Natural killer cell treated with Interleukin-12 subunit alpha and Interleukin-12 subunit beta and Interleukin-15 and Interleukin-18, amount 100 ng/mL, for 72 hours (primary cell): Measurements from ENCODE around the gene RNASE3. TPM values are rescaled to one million over a fixed set of nuclear protein-coding genes. Genes with fewer than 3 reads are reported as not detected.

Experiments
- total RNA-seq, 2 donors: library from RNA; stranded (reverse); gene quantifications; one replicate each; pipeline ENCODE4 v1.2.3, GENCODE V29; 2022

Gene RNASE3
- total RNA-seq, 2 donors from 2014 or later, result not detected

Other genes starting within 250 kb of the RNASE3 start
- not detected for gene OR6S1, start 249.7 kb upstream of the RNASE3 start, total RNA-seq
- 1 to 10 TPM in 1 of 2 donors, under 1 TPM in 1; 0.50 to 1.2 TPM for gene RNASE4, start 206.8 kb upstream of the RNASE3 start, total RNA-seq
- 1 to 10 TPM in 1 of 2 donors, under 1 TPM in 1; 0.78 to 1.6 TPM for gene ANG, start 202.6 kb upstream of the RNASE3 start, total RNA-seq
- gene EDDM3A, start 145.5 kb upstream of the RNASE3 start, total RNA-seq, result not detected
- not detected for gene EDDM3B, start 123.0 kb upstream of the RNASE3 start, total RNA-seq
- gene RNASE6, start 110.1 kb upstream of the RNASE3 start, total RNA-seq, result 1 to 10 TPM in 1 of 2 donors, under 1 TPM in 1; 0.56 to 1.3 TPM
- not detected for gene RNASE1, start 88.5 kb upstream of the RNASE3 start, total RNA-seq
- not detected for gene RNASE2, start 64.1 kb downstream of the RNASE3 start, total RNA-seq
- 100 to 1,000 TPM in 1 of 2 donors, 10 to 100 TPM in 1; 70.5 to 101 TPM for gene METTL17, start 98.6 kb downstream of the RNASE3 start, total RNA-seq
- under 1 TPM in 1 of 2 donors, not detected in 1; 0.53 TPM for gene SLC39A2, start 107.9 kb downstream of the RNASE3 start, total RNA-seq
- gene NDRG2, start 133.7 kb downstream of the RNASE3 start, total RNA-seq, result 1 to 10 TPM; 1.9 to 3.1 TPM
- gene TPPP2, start 138.8 kb downstream of the RNASE3 start, total RNA-seq, result not detected
- gene RNASE13, start 143.4 kb downstream of the RNASE3 start, total RNA-seq, result not detected
- not detected for gene RNASE7, start 151.0 kb downstream of the RNASE3 start, total RNA-seq
- not detected for gene RNASE8, start 166.4 kb downstream of the RNASE3 start, total RNA-seq
- under 1 TPM; 0.36 to 0.75 TPM for gene ARHGEF40, start 178.9 kb downstream of the RNASE3 start, total RNA-seq
- gene ZNF219, start 207.3 kb downstream of the RNASE3 start, total RNA-seq, result 1 to 10 TPM; 4.5 to 9.5 TPM
- gene TMEM253, start 209.7 kb downstream of the RNASE3 start, total RNA-seq, result not detected